ENCODE results near the gene NRG2.

Gene NRG2

DNA sequence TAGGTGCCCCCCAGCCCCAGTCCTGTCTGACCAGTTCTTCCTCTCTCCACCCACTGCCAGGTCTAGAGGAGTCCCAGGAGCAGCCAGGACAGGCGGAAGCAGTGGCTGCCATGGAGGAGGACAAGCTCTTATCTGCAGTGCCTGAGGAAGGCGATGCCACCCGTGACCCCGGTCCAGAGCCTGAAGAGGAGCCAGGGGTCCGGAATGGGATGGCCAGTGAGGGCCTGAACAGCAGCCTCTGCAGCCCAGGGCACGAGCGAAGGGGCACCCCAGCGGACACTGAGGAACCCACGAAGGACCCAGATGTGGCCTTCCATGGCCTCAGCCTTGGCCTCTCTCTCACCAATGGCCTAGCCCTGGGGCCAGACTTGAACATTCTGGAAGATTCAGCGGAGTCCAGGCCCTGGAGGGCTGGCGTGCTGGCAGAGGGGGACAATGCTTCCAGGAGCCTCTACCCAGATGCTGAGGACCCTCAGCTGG lies 233.7 kb downstream of the NRG2 start:
- DNase-seq, result no peak
- Histone ChIP-seq H3K27me3 (ENCODE audit: insufficient read depth, low read length, poor library complexity) (no peaks in the 10 kb centered on the region), H4K8ac (ENCODE audit: low read depth, low read length) (no peak overlapping the region), H3K27ac (ENCODE audit: low read depth, low read length) (no peak overlapping the region), H3K79me2 (ENCODE audit: control insufficient read depth, insufficient read depth, low read length) (no peaks in the 10 kb centered on the region), H3K23ac (ENCODE audit: low read length) (no peak overlapping the region), H2AK5ac (ENCODE audit: low read length) (no peak overlapping the region), H3K4me2 (ENCODE audit: low read length) (no peak overlapping the region), H3K4me1 (ENCODE audit: control insufficient read depth, low read depth, low read length) (no peaks in the 10 kb centered on the region), H3K9ac (ENCODE audit: low read length) (no peak overlapping the region), H3K56ac (ENCODE audit: low read length) (no peak overlapping the region), H3K4ac (ENCODE audit: low read depth, low read length) (no peak overlapping the region), H3K4me3 (ENCODE audit: low read length) (no peak overlapping the region), H4K5ac (ENCODE audit: low read length) (no peak overlapping the region), H2BK120ac (ENCODE audit: low read depth, low read length) (no peak overlapping the region), H3K18ac (ENCODE audit: low read length) (no peak overlapping the region), H3K36me3 (ENCODE audit: control insufficient read depth, insufficient read depth, low read length) (no peaks in the 10 kb centered on the region), H2BK5ac (ENCODE audit: low read length) (no peak overlapping the region), H3K79me1 (ENCODE audit: low read length) (no peaks in the 10 kb centered on the region), H2BK15ac (replicated peaks; ENCODE audit: low read depth) (no peak overlapping the region)
- WGBS (ENCODE audit: extremely low coverage, insufficient coverage, low lambda C conversion rate), result no CpG with 5 or more reads among the region's 11 CpGs

DNA sequence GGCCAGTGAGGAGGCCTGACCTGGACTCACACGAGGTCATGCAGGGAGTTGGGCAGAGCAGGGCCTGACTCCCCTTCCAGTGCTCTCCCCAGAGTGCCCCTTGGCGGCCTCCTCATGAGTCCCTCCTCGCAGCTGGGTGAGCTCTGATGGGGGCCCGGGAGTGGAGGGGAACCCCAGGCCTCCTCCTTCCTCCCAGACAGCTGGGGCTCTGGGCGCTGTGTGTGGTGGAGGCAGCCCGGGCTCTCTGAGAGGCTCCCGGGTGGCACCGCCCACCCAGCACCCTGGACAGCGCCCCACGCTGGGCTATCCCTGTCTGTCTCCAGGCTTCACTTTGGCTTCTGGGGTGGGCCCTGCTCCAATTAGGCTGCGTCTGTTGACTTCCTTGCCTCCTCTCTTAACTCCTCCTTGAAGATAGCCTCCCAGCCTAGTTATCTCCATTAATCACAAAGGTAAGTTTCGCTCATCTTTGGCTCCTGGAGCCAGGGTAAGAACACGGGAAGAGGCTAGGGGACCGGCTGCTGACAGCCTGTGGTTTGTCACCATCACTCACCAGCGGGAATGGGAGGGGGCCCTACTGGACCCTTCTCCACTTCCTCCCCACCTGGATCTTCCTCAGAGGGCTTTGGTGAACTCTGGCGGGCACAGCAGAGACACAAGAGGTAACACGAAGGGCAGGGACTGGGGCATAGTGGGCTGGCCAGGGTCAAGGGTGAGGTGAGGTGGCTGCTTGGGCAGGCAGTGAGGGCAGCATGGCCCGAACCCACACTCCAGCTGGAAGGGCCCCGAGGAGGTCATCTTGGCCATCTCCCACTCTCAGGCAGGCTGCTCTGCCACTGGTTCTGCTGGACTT lies 234.4 kb downstream of the NRG2 start:
- no peaks in the 10 kb centered on the region for H3K79me1 ChIP-seq (ENCODE audit: low read length)
- H3K27ac ChIP-seq (ENCODE audit: low read depth, low read length), result no peak overlapping the region
- no peak overlapping the region for H4K5ac ChIP-seq (ENCODE audit: low read length)
- WGBS (ENCODE audit: extremely low coverage, insufficient coverage, low lambda C conversion rate), result no CpG with 5 or more reads among the region's 19 CpGs
- H3K56ac ChIP-seq (ENCODE audit: low read length), result no peak overlapping the region
- H3K79me2 ChIP-seq (ENCODE audit: control insufficient read depth, insufficient read depth, low read length), result no peaks in the 10 kb centered on the region
- no peak overlapping the region for H4K8ac ChIP-seq (ENCODE audit: low read depth, low read length)
- DNase-seq, result peak; percentile 71
- H3K36me3 ChIP-seq (ENCODE audit: control insufficient read depth, insufficient read depth, low read length), result no peaks in the 10 kb centered on the region
- no peak overlapping the region for H2AK5ac ChIP-seq (ENCODE audit: low read length)
- no peak overlapping the region for H2BK5ac ChIP-seq (ENCODE audit: low read length)
- H2BK120ac ChIP-seq (ENCODE audit: low read depth, low read length), result no peak overlapping the region
- no peak overlapping the region for H3K4ac ChIP-seq (ENCODE audit: low read depth, low read length)
- H2BK15ac ChIP-seq (replicated peaks; ENCODE audit: low read depth), result no peak overlapping the region
- H3K18ac ChIP-seq (ENCODE audit: low read length), result no peak overlapping the region
- no peak overlapping the region for H3K23ac ChIP-seq (ENCODE audit: low read length)
- no peak overlapping the region for H3K4me3 ChIP-seq (ENCODE audit: low read length)
- H3K4me1 ChIP-seq (ENCODE audit: control insufficient read depth, low read depth, low read length), result no peaks in the 10 kb centered on the region
- H3K4me2 ChIP-seq (ENCODE audit: low read length), result no peak overlapping the region
- H3K27me3 ChIP-seq (ENCODE audit: insufficient read depth, low read length, poor library complexity), result no peaks in the 10 kb centered on the region
- H3K9ac ChIP-seq (ENCODE audit: low read length), result no peak overlapping the region

DNA sequence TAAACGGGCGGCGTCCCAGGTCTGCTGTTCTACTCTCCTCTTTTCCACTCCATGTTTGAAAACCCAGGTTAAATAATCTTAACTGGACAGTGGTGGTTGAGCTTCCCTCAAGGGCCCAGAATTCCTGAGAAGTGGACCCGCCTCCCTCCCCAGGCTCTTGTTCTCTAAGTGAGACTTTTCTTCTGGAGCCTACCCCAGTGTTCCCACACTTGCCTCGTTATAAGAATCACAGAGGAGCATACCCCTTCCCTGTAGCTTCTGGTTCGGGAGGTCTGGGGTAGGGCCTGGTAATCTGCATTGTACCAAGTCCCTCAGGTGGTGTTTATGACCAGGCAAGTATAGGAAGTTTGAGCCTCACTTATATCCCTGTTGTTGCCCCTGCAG lies 235.5 kb downstream of the NRG2 start:
- no peak overlapping the region for H4K5ac ChIP-seq (ENCODE audit: low read length)
- H3K4me3 ChIP-seq (ENCODE audit: low read length), result no peak overlapping the region
- H3K23ac ChIP-seq (ENCODE audit: low read length), result no peak overlapping the region
- no peaks in the 10 kb centered on the region for H3K79me1 ChIP-seq (ENCODE audit: low read length)
- no peak overlapping the region for H4K8ac ChIP-seq (ENCODE audit: low read depth, low read length)
- no peak overlapping the region for H3K18ac ChIP-seq (ENCODE audit: low read length)
- H3K27me3 ChIP-seq (ENCODE audit: insufficient read depth, low read length, poor library complexity), result no peaks in the 10 kb centered on the region
- H3K4me2 ChIP-seq (ENCODE audit: low read length), result no peak overlapping the region
- no CpG with 5 or more reads among the region's 6 CpGs for WGBS (ENCODE audit: extremely low coverage, insufficient coverage, low lambda C conversion rate)
- H3K79me2 ChIP-seq (ENCODE audit: control insufficient read depth, insufficient read depth, low read length), result no peaks in the 10 kb centered on the region
- DNase-seq, result no peak
- no peak overlapping the region for H2BK120ac ChIP-seq (ENCODE audit: low read depth, low read length)
- no peak overlapping the region for H2AK5ac ChIP-seq (ENCODE audit: low read length)
- H2BK15ac ChIP-seq (replicated peaks; ENCODE audit: low read depth), result no peak overlapping the region
- H3K9ac ChIP-seq (ENCODE audit: low read length), result no peak overlapping the region
- H3K4me1 ChIP-seq (ENCODE audit: control insufficient read depth, low read depth, low read length), result no peaks in the 10 kb centered on the region
- H3K36me3 ChIP-seq (ENCODE audit: control insufficient read depth, insufficient read depth, low read length), result no peaks in the 10 kb centered on the region
- no peak overlapping the region for H2BK5ac ChIP-seq (ENCODE audit: low read length)
- H3K27ac ChIP-seq (ENCODE audit: low read depth, low read length), result no peak overlapping the region
- H3K4ac ChIP-seq (ENCODE audit: low read depth, low read length), result no peak overlapping the region
- H3K56ac ChIP-seq (ENCODE audit: low read length), result no peak overlapping the region

DNA sequence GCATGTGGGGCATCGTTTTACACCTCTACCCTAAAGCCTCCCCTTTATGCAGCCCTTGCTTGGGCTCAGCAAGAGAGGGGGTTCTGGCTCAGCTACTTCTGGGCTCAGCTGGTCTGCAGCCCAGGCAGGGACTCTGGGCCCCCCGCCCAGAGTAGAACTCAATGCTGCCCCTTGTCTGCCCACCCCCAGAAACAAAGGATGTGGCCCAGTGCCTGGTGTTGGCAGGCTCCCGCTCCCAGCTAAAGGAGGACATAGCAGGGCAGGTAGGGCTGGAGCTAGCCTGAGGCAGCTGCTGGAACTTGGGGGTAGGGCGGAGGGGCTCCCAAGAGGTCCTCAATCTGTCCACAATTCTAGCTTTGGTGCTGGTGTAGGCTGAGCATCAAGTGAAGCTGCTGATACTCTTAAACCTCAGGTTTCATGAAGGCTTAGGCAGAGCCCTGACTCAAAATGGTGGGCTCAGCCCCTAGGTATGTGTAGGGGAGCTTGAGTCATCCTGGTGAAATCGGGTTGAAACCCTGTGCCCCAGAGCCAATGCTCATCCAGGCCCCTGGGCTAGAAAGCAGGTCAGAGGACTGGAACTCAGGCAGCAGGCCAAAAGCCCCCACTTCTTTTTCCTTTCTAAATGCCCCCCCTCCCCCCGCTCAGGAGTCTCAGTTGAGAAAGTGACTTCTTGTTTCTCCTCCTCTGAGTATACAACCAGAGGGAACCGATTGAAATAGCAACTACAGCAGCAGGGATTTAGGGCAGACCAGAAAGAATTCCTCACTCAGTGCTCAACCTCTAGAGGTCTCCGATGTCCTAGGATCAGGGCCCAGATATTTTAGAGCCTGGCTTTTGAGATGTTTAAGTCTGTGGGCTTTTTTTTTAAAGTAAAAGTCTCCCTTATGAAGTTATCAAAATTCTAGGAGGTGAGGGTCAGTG lies 236.1 kb downstream of the NRG2 start:
- Histone ChIP-seq H3K9ac (ENCODE audit: low read length) (no peak overlapping the region), H3K4me1 (ENCODE audit: control insufficient read depth, low read depth, low read length) (no peaks in the 10 kb centered on the region), H3K79me1 (ENCODE audit: low read length) (no peaks in the 10 kb centered on the region), H2BK120ac (ENCODE audit: low read depth, low read length) (no peak overlapping the region), H3K4me3 (ENCODE audit: low read length) (no peak overlapping the region), H3K23ac (ENCODE audit: low read length) (no peak overlapping the region), H3K18ac (ENCODE audit: low read length) (no peak overlapping the region), H4K8ac (ENCODE audit: low read depth, low read length) (no peak overlapping the region), H3K4ac (ENCODE audit: low read depth, low read length) (no peak overlapping the region), H4K5ac (ENCODE audit: low read length) (no peak overlapping the region), H3K27ac (ENCODE audit: low read depth, low read length) (no peak overlapping the region), H3K27me3 (ENCODE audit: insufficient read depth, low read length, poor library complexity) (no peaks in the 10 kb centered on the region), H3K4me2 (ENCODE audit: low read length) (no peak overlapping the region), H2BK5ac (ENCODE audit: low read length) (no peak overlapping the region), H2AK5ac (ENCODE audit: low read length) (no peak overlapping the region), H2BK15ac (replicated peaks; ENCODE audit: low read depth) (no peak overlapping the region), H3K56ac (ENCODE audit: low read length) (no peak overlapping the region), H3K79me2 (ENCODE audit: control insufficient read depth, insufficient read depth, low read length) (no peaks in the 10 kb centered on the region), H3K36me3 (ENCODE audit: control insufficient read depth, insufficient read depth, low read length) (no peaks in the 10 kb centered on the region)
- no CpG with 5 or more reads among the region's 8 CpGs for WGBS (ENCODE audit: extremely low coverage, insufficient coverage, low lambda C conversion rate)
- no peak for DNase-seq

DNA sequence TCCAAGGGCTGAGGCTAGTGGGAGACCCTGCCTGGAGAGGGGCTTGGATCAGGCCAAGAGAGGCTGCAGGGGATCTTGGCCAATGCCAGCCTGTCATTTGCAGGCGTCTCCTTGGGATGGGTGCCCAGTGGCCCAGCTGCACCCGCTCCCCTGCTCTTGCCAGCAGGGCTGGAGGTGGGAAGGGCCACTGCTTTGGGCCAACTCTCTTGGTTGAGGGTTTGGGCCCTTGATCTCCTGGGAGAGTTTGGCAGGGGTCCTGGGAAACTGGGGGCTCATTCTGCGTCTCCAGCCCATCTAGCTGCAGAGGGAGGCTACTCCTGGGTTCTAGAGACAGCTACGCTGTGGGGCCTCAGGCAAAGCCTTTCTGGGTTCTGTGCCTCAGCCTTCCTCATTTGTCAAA lies 237.0 kb downstream of the NRG2 start:
- H3K79me2 ChIP-seq (ENCODE audit: control insufficient read depth, insufficient read depth, low read length), result no peaks in the 10 kb centered on the region
- WGBS (ENCODE audit: extremely low coverage, insufficient coverage, low lambda C conversion rate), result no CpG with 5 or more reads among the region's 4 CpGs
- H2BK15ac ChIP-seq (replicated peaks; ENCODE audit: low read depth), result no peak overlapping the region
- H2AK5ac ChIP-seq (ENCODE audit: low read length), result no peak overlapping the region
- H3K4me2 ChIP-seq (ENCODE audit: low read length), result no peak overlapping the region
- H4K5ac ChIP-seq (ENCODE audit: low read length), result no peak overlapping the region
- no peak overlapping the region for H2BK5ac ChIP-seq (ENCODE audit: low read length)
- no peak overlapping the region for H3K27ac ChIP-seq (ENCODE audit: low read depth, low read length)
- no peaks in the 10 kb centered on the region for H3K79me1 ChIP-seq (ENCODE audit: low read length)
- no peak overlapping the region for H3K23ac ChIP-seq (ENCODE audit: low read length)
- H3K4ac ChIP-seq (ENCODE audit: low read depth, low read length), result no peak overlapping the region
- H3K18ac ChIP-seq (ENCODE audit: low read length), result no peak overlapping the region
- H3K56ac ChIP-seq (ENCODE audit: low read length), result no peak overlapping the region
- no peak overlapping the region for H4K8ac ChIP-seq (ENCODE audit: low read depth, low read length)
- H3K9ac ChIP-seq (ENCODE audit: low read length), result no peak overlapping the region
- H2BK120ac ChIP-seq (ENCODE audit: low read depth, low read length), result no peak overlapping the region
- no peak for DNase-seq
- H3K27me3 ChIP-seq (ENCODE audit: insufficient read depth, low read length, poor library complexity), result no peaks in the 10 kb centered on the region
- no peaks in the 10 kb centered on the region for H3K36me3 ChIP-seq (ENCODE audit: control insufficient read depth, insufficient read depth, low read length)
- no peaks in the 10 kb centered on the region for H3K4me1 ChIP-seq (ENCODE audit: control insufficient read depth, low read depth, low read length)
- H3K4me3 ChIP-seq (ENCODE audit: low read length), result no peak overlapping the region

Data from mesendoderm (in vitro differentiated cells).